GM18526 (cell line): ENCODE results near the gene NUSAP1.

Experiments
- POLR2A ChIP-seq: IDR thresholded peaks from 3 replicates; pipeline ENCODE4 v1.6.1; 2011; ENCODE audit not compliant: insufficient read length; ENCODE audit errors: extremely low read depth

Gene NUSAP1

GRCh38 chr15:41332194-41333025, at the start of gene NUSAP1, which contains the start of gene OIP5:
Gene NUSAP1, plus strand, starts transcription at chr15:41332881. Its CDS starts 77 bp downstream, at chr15:41332958.
Gene OIP5, minus strand, starts transcription at chr15:41332591. Its CDS starts 30 bp downstream, at chr15:41332561.
- peak; percentile 98 for TF ChIP-seq POLR2A

- peak; percentile 88 for TF ChIP-seq POLR2A
Observed at GRCh38 chr15:41283653-41284426, 48.8 kb upstream of the NUSAP1 start.

- no peak for TF ChIP-seq POLR2A
Observed at GRCh38 chr15:41284427-41285177, 48.1 kb upstream of the NUSAP1 start.

- no peak for TF ChIP-seq POLR2A
Observed at GRCh38 chr15:41285285-41285684, 47.4 kb upstream of the NUSAP1 start.

GRCh38 chr15:41286665-41287333, 45.9 kb upstream of the NUSAP1 start:
- TF ChIP-seq POLR2A: no peak

- no peak for TF ChIP-seq POLR2A
Observed at GRCh38 chr15:41288464-41288863, 44.2 kb upstream of the NUSAP1 start.

GRCh38 chr15:41289953-41290352, 42.7 kb upstream of the NUSAP1 start:
- TF ChIP-seq POLR2A: no peak

GRCh38 chr15:41291065-41291631, 41.5 kb upstream of the NUSAP1 start:
- TF ChIP-seq POLR2A: no peak

GRCh38 chr15:41292521-41292920, 40.2 kb upstream of the NUSAP1 start:
- TF ChIP-seq POLR2A: no peak

GRCh38 chr15:41301587-41301986, 31.1 kb upstream of the NUSAP1 start:
- no peak for TF ChIP-seq POLR2A

- no peak for TF ChIP-seq POLR2A
Observed at GRCh38 chr15:41304149-41304770, 28.4 kb upstream of the NUSAP1 start.

GRCh38 chr15:41307679-41308078, 25.0 kb upstream of the NUSAP1 start:
- no peak for TF ChIP-seq POLR2A

- TF ChIP-seq POLR2A: no peak
Observed at GRCh38 chr15:41309226-41309905, 23.3 kb upstream of the NUSAP1 start.
